Middle frontal gyrus (tissue), 1 donor: ENCODE measurements around the gene SULT6B1.
A peak's percentile ranks its signal among the peaks of the same experiment; 100 is the strongest.
"Not testable (repeated sequence)": the region's sequence is repeated elsewhere in the genome, so short reads cannot be mapped to it uniquely, and the experiment has no call there.

Experiments used
- DNase-seq: peaks from one replicate; pipeline ENCODE4 v3.0.0-alpha.2; 2015; ENCODE audit warnings: low spot score; ENCODE audit errors: extremely low spot score

SULT6B1 gene

GRCh38 chr2:37196320-37197195 is 8.1 kb upstream of the SULT6B1 start, which contains the start of gene CEBPZOS:
CEBPZOS (plus strand) TSS chr2:37196496; CDS start chr2:37199705, 3,209 bp downstream.
- DNase-seq = peak; percentile 50

DNA sequence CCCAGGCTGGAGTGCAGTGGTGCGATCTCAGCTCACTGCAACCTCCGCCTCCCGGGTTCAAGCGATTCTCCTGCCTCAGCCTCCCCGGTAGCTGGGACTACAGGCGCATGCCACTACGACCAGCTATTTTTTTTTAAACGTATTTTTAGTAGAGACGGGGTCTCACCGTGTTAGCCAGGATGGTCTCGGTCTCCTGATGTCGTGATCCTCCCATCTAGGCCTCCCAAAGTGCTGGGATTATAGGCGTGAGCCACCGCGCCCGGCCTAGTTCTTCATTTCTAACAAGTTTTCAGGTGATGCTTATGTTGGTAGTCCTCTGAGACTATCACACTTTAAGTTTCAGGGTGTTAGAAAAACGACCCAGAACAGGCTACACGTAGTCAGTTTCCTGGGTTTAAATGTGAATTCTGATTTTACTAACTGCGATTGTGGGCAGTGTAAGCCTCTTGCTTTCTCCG is 7.4 kb upstream of the SULT6B1 start:
- DNase-seq = not testable (repeated sequence)

DNA sequence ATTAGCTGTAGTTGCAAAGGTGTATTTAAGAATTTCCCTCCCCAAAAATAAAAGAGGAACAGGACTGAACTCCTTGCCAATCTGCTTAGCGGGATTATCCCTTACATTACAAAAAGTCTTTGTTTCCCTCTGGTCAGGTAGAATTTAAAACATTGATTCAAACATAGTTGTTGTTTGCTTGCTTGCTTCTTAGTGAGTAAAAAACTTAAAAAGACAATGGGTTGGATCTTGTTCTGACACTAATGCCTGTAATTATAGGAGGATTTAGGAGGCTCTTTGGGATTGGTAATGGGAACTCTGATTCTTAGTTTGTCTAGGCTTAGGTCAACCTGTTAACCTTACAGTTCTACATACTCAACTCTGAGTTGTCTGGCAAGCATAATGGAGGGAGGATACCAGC is 4.1 kb upstream of the SULT6B1 start:
- DNase-seq = no peak

- DNase-seq = no peak
Observed at GRCh38 chr2:37191747-37192146, 3.3 kb upstream of the SULT6B1 start.

DNA sequence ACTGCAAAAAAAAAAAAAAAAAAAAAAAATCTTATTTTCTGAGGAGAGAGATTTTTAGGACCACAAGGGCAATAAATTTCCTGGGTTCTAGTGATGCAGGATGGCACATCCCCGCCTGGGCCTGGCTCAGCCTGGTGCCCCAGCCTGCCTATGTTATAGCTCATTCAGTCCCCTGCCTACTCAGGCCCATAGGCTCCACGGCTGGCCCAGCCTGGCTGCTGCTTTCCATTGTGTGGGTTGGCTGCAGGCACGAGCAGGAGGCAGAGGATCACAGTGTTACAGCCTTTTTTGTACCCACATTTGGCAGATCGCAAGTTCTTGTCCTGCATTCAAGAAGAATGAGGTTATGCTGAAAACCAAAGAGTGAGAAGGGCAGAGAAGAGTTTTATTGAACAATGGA is 2.8 kb upstream of the SULT6B1 start:
- DNase-seq = no peak

DNA sequence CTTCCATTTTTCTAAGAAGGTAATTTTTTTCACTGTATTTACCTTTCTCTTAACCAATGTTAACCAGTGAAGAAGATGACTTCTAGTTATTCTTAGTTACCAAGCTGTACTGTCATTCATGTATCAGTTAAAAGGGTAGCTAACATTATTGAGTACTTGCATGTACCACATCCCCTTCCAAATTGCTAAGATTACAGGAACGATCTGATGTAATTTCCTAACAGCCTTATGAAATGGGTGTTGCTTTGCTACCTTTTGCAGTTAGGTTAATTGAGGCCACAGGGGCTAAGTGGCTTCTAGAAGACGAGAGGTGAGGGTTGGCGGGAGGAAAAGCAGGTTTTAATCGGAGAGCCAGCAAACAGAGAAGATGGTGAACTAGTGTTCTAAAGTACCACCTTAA is 1.8 kb upstream of the SULT6B1 start:
- no peak for DNase-seq

- no peak for DNase-seq
Observed at GRCh38 chr2:37189452-37190153, 1.1 kb upstream of the SULT6B1 start.

GRCh38 chr2:37181726-37182684 is 6.5 kb downstream of the SULT6B1 start:
- no peak for DNase-seq

GRCh38 chr2:37180640-37181039 is 7.8 kb downstream of the SULT6B1 start:
- no peak for DNase-seq

DNA sequence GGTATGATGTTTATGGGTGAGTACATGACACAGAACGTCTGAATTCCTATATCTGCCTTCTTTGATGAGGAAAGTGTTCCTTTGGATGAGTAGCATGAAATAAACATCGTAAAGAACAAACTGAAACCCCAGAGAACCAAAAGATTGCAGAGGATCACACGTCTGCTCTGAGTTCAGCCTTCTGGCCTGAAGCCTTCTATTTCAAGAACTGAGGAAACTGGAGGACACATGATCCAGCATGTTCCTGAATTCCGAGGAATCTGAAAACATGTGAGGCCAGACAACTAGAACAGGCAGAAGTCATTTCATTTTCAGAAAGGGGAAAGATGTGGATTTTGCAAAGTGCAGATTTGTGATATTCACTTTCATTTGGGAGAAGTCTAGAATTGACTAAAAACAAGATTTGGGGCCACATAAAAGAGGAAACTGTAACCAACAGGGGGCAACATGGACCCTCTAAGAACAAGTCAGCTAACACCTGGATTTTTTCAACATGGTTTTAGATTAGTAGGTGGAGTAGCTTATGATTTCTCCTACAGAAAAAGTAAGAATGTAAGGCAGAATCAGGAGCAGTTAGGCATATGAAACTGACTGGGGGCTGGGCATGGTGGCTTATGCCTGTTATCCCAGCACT is 8.3 kb downstream of the SULT6B1 start:
- DNase-seq = no peak

DNA sequence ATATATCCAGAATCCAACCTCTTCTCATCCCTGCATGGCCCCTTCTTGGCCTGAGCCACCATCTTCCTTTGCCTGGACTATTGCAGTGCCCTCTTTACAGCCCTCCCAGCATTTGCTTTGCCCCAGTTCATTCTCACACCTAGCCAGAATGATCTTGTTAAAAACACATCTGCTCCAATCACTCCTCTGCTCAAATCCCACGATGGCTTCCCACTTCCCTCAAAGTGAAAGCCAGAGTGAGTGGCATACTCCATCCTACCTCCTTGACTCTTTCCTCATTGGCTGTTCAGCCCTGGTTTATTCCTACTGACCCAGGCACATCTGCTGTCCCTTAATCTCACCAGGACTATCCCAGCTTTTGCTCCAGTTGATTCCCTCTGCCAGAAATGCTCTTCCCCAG is 14.7 kb downstream of the SULT6B1 start:
- DNase-seq = no peak

DNA sequence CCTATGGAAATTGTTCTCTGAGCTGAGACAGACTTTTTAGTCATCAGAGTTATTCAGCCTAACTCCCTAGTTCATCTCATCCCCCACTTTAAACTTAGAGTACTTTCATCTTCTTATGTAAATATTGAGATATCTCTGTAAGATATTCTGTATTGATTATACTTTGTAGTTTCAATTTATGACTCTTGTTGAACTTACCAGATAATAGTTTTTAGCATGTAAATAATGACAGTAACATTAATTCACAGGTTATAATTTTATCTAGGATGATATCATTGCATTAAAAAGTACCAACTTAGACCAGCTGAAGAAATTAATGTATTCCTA is 16.9 kb downstream of the SULT6B1 start:
- no peak for DNase-seq

DNA sequence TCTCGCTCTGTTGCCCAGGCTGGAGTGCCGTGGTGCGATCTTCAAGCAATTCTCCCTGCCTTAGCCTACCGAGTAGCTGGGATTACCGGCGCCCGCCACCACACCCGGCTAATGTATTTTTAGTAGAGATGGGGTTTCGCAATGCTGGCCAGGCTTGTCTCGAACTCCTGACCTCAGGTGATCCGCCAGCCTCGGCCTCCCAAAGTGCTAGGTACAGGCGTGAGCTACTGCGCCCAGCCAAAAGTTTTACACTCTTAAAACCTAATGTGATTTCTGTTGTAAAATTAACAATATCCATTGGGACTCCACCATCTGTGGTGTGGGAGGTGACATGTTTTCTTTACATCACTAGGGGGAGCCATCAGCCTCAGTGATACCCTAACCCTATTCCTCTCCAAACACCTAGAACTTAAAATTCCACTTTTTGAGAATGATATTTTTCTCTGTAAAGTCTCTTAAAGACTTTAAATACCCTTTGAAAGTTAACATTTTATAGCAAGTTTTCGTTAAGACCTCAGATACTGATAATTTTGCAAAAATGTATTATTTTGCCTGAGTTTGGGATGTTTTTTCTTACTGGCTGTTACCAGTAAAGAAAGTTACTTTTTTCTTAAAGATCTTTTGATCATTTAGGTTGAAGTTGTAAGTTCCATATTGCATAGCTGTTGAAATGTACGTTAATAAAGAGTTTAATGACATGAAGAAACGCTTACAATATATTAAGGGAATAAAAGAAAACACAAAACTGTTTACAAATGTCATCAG is 20.1 kb downstream of the SULT6B1 start:
- DNase-seq = no peak

- DNase-seq = no peak
Observed at GRCh38 chr2:37167636-37168180, 20.8 kb downstream of the SULT6B1 start.

DNA sequence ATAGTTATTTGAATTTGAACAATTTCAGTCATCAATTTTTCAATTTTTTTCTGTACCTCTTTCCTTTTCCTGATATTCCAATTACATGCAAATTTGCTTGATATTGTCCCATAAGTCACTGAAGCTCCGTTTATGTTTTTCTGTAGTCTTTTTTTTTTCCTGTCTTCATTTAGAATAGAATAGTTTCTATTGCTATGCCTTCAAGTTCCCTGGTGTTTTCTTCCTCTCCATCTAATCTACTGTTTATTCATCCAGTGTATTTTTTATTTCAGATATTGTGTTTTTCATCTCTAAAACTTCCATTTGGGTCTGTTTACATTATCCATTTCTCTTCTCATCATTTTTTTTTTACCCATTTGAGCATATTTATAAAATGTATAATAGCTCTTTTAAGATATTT is 23.7 kb downstream of the SULT6B1 start:
- no peak for DNase-seq

- peak; percentile 40 for DNase-seq
Observed at GRCh38 chr2:37156857-37157714, 31.4 kb downstream of the SULT6B1 start, which contains the start of gene EIF2AK2. EIF2AK2 (minus strand) TSS chr2:37156980; CDS start chr2:37147806, 9,174 bp downstream.

DNA sequence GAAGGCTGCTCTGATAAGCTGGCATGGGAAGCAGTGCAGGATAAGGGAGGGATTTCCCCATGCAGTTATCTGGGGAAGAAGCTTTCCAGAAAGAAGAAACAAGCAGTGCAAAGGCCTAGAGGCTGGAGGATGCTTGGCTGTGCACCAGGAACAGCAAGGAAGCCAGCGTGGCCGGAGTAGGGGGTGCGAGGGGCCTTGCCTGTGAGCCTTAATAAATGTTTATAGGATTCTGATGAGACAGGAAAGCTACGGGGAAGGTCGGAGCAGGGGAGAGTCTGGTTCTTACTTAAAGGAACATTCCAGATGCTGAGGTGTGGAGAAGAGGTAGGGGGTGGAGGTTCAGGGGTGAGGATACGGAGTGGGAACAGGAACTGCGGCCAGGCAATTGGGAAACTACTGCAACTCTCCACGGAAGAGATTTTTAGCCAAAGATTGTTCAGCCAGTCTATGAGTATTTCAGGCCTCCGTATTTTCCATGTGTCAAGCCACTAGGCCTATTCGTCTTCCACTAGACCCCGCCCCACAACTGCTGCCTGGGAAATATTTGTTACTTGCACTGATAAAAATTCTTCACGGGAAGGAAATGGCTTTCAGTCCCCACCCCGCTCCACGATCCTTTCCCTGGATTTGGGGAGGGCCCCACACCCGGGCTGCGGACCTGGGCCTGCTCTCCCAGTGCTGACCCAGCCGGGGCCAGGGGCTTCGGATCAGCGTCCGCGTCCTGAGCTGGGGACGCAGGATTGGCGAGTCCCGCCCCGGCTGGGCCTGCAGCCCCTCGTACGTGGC is 32.2 kb downstream of the SULT6B1 start:
- DNase-seq = no peak

DNA sequence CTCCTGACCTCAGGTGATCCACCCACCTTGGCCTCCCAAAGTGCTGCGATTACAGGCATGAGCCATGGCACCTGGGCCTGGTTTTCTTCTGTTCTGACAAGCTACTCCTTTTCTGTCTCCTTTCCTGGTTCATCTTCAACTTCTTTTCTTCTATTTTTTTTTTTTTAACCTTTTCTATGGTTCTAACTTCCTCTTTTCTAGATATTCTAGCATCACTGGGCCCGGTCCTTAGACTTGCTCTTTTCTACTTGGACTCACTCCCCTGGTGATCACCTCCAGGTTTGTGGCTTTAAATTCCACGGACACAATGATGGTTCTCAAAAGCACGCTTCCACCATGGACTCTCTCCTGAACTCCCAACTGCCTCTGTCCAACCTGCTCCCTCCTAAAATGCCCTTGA is 33.7 kb downstream of the SULT6B1 start:
- no peak for DNase-seq
